NCI-H1092 (cell line): Measurements from ENCODE around the gene PRCC.

Experiments
- DNase-seq: peaks from one replicate; lab custom pipeline; 2025; lab: John Stamatoyannopoulos, UW

PRCC gene

GRCh38 chr1:156842618-156843300, 75.4 kb downstream of the PRCC start:
- DNase-seq: no peak

- DNase-seq: no peak
Observed at GRCh38 chr1:156844102-156844501, 76.8 kb downstream of the PRCC start.

GRCh38 chr1:156844638-156845037, 77.3 kb downstream of the PRCC start:
- no peak for DNase-seq

- no peak for DNase-seq
Observed at GRCh38 chr1:156845055-156845952, 78.0 kb downstream of the PRCC start.

- no peak for DNase-seq
Observed at GRCh38 chr1:156845953-156846545, 78.7 kb downstream of the PRCC start.

GRCh38 chr1:156846643-156847042, 79.3 kb downstream of the PRCC start:
- no peak for DNase-seq

GRCh38 chr1:156847591-156848460, 80.5 kb downstream of the PRCC start:
- DNase-seq: no peak

GRCh38 chr1:156848461-156849150, 81.3 kb downstream of the PRCC start:
- DNase-seq: no peak

- no peak for DNase-seq
Observed at GRCh38 chr1:156849151-156849496, 81.8 kb downstream of the PRCC start.
